ENCODE measurements around the gene RAB30. TPM values are rescaled to one million over a fixed set of nuclear protein-coding genes. Genes with fewer than 3 reads are reported as not detected.

Gene RAB30
- total and polyA plus RNA-seq, 2 donors (not counting 3 experiments of a cell fraction or from before 2014, with no cell fraction given): 4.1 to 14.6 TPM

GRCh38 chr11:83006877-83007330, 64.8 kb downstream of the RAB30 start:
- ChIA-PET CTCF (interaction anchor here (1.0 to 2.7 kb wide), 6 partner anchors 13 to 105 kb away, joined by 3 to 8 read pairs (median 4); partner anchors contain the start of gene DDIAS), POLR2A (interaction anchor here (1.0 kb wide), 1 partner anchor 65 kb away, joined by 3 read pairs; the partner anchor contains the start of gene RAB30)
- no TSS peak for BruUV-seq (replicated peaks)
- no peaks in the 10 kb centered on the region for H4K20me1 ChIP-seq (replicated peaks; ENCODE audit: control insufficient read depth, extremely low read depth, insufficient read depth, low read length)
- no peak overlapping the region for H3K27ac ChIP-seq (ENCODE audit: insufficient read depth, low read depth, low read length)
- no peak overlapping the region for H2AFZ ChIP-seq (ENCODE audit: low read depth, low read length)
- FAIRE-seq (no peak), DNase-seq (ENCODE audit: low read depth, low spot score) (no peak)
- H3K9ac ChIP-seq (replicated peaks; ENCODE audit: extremely low read depth, insufficient read depth, low read length): no peak overlapping the region
- intact Hi-C loops (cut with micrococcal nuclease): no loop called here
- TF ChIP-seq JUN (IDR thresholded peaks at IDR 0.05; ENCODE audit: borderline replicate concordance, insufficient read depth, insufficient read length, low read depth) (no peak), MYC (IDR thresholded peaks at IDR 0.05; ENCODE audit: low read depth, low read length) (no peak), POLR2AphosphoS5 (IDR thresholded peaks at IDR 0.05; ENCODE audit: insufficient read depth, low read depth, low read length) (no peak), GATA2 (IDR thresholded peaks at IDR 0.05; ENCODE audit: insufficient read depth, insufficient read length, low read depth, low read length) (no peak), EZH2 (IDR thresholded peaks at IDR 0.05; ENCODE audit: borderline replicate concordance, low read depth, low read length, severe bottlenecking) (no peak), CTCF (IDR thresholded peaks at IDR 0.05; ENCODE audit: extremely low read depth in 1 of 2, insufficient read depth in 1 of 2, low read depth in 1 of 2, low read length in 2 of 2) (no peak), POLR2A (IDR thresholded peaks at IDR 0.05; ENCODE audit: low read depth, low read length) (no peak), FOS (IDR thresholded peaks at IDR 0.05; ENCODE audit: borderline replicate concordance, insufficient read depth, low read length) (no peak), MAX (IDR thresholded peaks at IDR 0.05; ENCODE audit: insufficient read depth, insufficient read length) (no peak)
- H3K36me3 ChIP-seq (ENCODE audit: control insufficient read depth in 2 of 2, extremely low read depth in 1 of 2, insufficient read depth in 2 of 2, low read length in 2 of 2): no peaks in the 10 kb centered on the region
- dilution Hi-C loops (cut with MboI; ENCODE audit: extremely low pct_ligation_motif_present, low sequenced_read_pairs): no loop called here
- H3K9me3 ChIP-seq (replicated peaks; ENCODE audit: control insufficient read depth, insufficient read depth, low read length): no peaks in the 10 kb centered on the region
- H3K27me3 ChIP-seq (ENCODE audit: control insufficient read depth in 2 of 2, insufficient read depth in 2 of 2, low read length in 2 of 2): no peaks in the 10 kb centered on the region
- no peak overlapping the region for H3K4me3 ChIP-seq (replicated peaks in 1 of 3; ENCODE audit: insufficient read depth in 1 of 3, low read depth in 1 of 3, low read length in 3 of 3)
- H3K4me2 ChIP-seq (ENCODE audit: insufficient read depth, low read length): no peak overlapping the region
- no peaks in the 10 kb centered on the region for H3K79me2 ChIP-seq (ENCODE audit: control insufficient read depth, insufficient read depth, low read length)
- no peaks in the 10 kb centered on the region for H3K9me1 ChIP-seq (replicated peaks; ENCODE audit: control insufficient read depth, extremely low read depth, insufficient read depth, low read length)
- peaks cover 33% of the 10 kb centered on the region for H3K4me1 ChIP-seq (ENCODE audit: control insufficient read depth, extremely low read depth, insufficient read depth, low read length)
